Stimulated activated memory B cell treated with anti-CD40 and anti-IgM and Interleukin-4, amounts not matched to agents 10 μg/mL and 1 μg/mL and 100 μg/mL, for 72 hours (primary cell): ENCODE results near the gene SPC24.
"Not testable (repeated sequence)": the region's sequence is repeated elsewhere in the genome, so short reads cannot be mapped to it uniquely, and the experiment has no call there.

ENCODE experiments used
- ATAC-seq: fragments of 150-1000 bp; cut with Tn5 transposase; 2 replicates; pipeline ENCODE4 v1.10.0; 2021
- H3K27ac Mint-ChIP-seq: one replicate; pipeline ENCODE4 v1.8.0; 2022; ENCODE audit warnings: mild to moderate bottlenecking, mixed read lengths
- H3K27me3 Mint-ChIP-seq: one replicate; pipeline ENCODE4 v1.8.0; 2022; ENCODE audit warnings: mixed read lengths
- H3K36me3 Mint-ChIP-seq: one replicate; pipeline ENCODE4 v1.8.0; 2022; ENCODE audit warnings: mixed read lengths
- H3K4me1 Mint-ChIP-seq: one replicate; pipeline ENCODE4 v1.8.0; 2022; ENCODE audit warnings: mixed read lengths
- H3K4me3 Mint-ChIP-seq: one replicate; pipeline ENCODE4 v1.8.0; 2022; ENCODE audit warnings: mild to moderate bottlenecking, moderate library complexity, mixed read lengths
- H3K9me3 Mint-ChIP-seq: one replicate; pipeline ENCODE4 v1.8.0; 2022; ENCODE audit warnings: mixed read lengths

Gene SPC24

DNA sequence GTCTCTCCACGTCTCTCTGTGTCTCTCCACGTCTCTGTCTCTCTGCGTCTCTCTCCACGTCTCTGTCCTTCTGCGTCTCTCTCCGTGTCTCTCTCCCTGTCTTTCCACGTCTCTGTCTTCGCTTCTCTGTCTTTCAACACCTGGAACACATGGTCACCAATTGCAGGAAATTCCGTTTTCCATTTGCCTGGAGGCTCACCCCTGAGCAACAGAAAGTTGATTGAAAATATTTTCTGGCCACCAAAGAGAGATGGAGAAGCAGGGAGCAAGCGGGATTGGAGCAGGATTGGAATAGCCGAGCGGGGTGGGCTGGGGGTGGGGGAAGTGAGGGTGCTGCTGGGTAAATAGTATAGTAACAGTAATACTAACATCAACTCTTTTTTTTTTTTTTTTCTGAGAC, 40.1 kb upstream of the SPC24 start:
- Mint-ChIP-seq H3K4me1 (peaks cover 11% of the 10 kb centered on the region), H3K36me3 (no peaks in the 10 kb centered on the region), H3K27me3 (peaks cover 35% of the 10 kb centered on the region), H3K27ac (no peak overlapping the region), H3K4me3 (no peak overlapping the region), H3K9me3 (no peaks in the 10 kb centered on the region)
- ATAC-seq = no peak

GRCh38 chr19:11194656-11195558, 39.3 kb upstream of the SPC24 start:
- no peaks in the 10 kb centered on the region for H3K9me3 Mint-ChIP-seq
- peaks cover 40% of the 10 kb centered on the region for H3K27me3 Mint-ChIP-seq
- H3K4me1 Mint-ChIP-seq = peaks cover 11% of the 10 kb centered on the region
- no peaks in the 10 kb centered on the region for H3K36me3 Mint-ChIP-seq
- H3K4me3 Mint-ChIP-seq = no peak overlapping the region
- H3K27ac Mint-ChIP-seq = no peak overlapping the region
- ATAC-seq = no peak

DNA sequence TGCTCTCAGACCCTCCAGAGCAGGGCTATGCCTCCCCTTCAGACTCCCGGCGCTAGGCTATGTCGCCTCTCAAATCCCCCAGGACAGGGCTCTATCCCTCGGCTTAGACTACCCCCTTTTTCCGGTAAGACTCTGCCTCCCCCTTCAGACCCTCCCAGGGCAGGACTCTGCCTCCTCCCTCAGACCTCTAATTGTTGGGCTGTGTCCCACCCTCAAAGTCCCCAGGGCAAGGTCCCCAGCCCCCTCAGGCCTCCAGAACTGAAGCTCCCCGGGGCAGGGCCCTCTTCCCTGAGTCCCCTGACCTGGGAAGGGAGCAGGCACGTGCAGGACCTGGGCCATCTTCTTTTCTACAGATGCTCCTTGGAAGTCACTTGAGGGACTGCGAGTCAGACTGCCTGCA, 38.6 kb upstream of the SPC24 start:
- Mint-ChIP-seq H3K27ac (no peak overlapping the region), H3K27me3 (peaks cover 44% of the 10 kb centered on the region), H3K4me1 (peaks cover 11% of the 10 kb centered on the region), H3K36me3 (no peaks in the 10 kb centered on the region), H3K4me3 (no peak overlapping the region), H3K9me3 (no peaks in the 10 kb centered on the region)
- ATAC-seq = no peak

- Mint-ChIP-seq H3K27me3 (peaks cover 44% of the 10 kb centered on the region), H3K27ac (no peak overlapping the region), H3K36me3 (no peaks in the 10 kb centered on the region), H3K4me1 (peaks cover 11% of the 10 kb centered on the region), H3K9me3 (no peaks in the 10 kb centered on the region), H3K4me3 (no peak overlapping the region)
- no peak for ATAC-seq
Measured at GRCh38 chr19:11192957-11193939, 37.7 kb upstream of the SPC24 start.

DNA sequence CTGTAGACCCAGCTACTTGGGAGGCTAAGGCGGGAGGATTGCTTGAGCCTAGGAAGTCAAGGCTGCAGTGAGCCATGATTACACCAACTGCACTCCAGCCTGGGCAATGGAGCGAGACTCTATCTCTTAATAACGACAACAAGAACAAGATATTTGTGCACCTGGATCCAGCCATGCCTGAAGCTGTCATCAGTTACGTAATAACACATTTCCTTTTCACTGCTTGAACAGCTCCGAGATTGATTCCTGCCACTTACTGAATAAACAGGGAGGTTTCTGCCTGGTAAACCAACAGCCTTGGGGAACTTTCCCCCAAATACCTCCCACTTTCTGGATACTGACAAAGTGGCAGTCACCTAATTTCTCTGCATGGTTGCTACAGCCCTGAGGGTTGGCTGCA, 36.4 kb upstream of the SPC24 start:
- H3K4me3 Mint-ChIP-seq = no peak overlapping the region
- H3K27me3 Mint-ChIP-seq = peaks cover 55% of the 10 kb centered on the region
- no peak for ATAC-seq
- peaks cover 8% of the 10 kb centered on the region for H3K4me1 Mint-ChIP-seq
- H3K9me3 Mint-ChIP-seq = no peaks in the 10 kb centered on the region
- no peaks in the 10 kb centered on the region for H3K36me3 Mint-ChIP-seq
- H3K27ac Mint-ChIP-seq = no peak overlapping the region

GRCh38 chr19:11191273-11191755, 35.7 kb upstream of the SPC24 start:
- H3K27ac Mint-ChIP-seq = no peak overlapping the region
- H3K9me3 Mint-ChIP-seq = no peaks in the 10 kb centered on the region
- no peak for ATAC-seq
- H3K4me3 Mint-ChIP-seq = no peak overlapping the region
- peaks cover 55% of the 10 kb centered on the region for H3K27me3 Mint-ChIP-seq
- H3K4me1 Mint-ChIP-seq = peaks cover 1% of the 10 kb centered on the region
- H3K36me3 Mint-ChIP-seq = no peaks in the 10 kb centered on the region

- H3K9me3 Mint-ChIP-seq = no peaks in the 10 kb centered on the region
- H3K4me3 Mint-ChIP-seq = no peak overlapping the region
- H3K27me3 Mint-ChIP-seq = peaks cover 55% of the 10 kb centered on the region
- H3K36me3 Mint-ChIP-seq = no peaks in the 10 kb centered on the region
- H3K27ac Mint-ChIP-seq = no peak overlapping the region
- H3K4me1 Mint-ChIP-seq = no peaks in the 10 kb centered on the region
- ATAC-seq = no peak
Measured at GRCh38 chr19:11190501-11190900, 34.9 kb upstream of the SPC24 start.

DNA sequence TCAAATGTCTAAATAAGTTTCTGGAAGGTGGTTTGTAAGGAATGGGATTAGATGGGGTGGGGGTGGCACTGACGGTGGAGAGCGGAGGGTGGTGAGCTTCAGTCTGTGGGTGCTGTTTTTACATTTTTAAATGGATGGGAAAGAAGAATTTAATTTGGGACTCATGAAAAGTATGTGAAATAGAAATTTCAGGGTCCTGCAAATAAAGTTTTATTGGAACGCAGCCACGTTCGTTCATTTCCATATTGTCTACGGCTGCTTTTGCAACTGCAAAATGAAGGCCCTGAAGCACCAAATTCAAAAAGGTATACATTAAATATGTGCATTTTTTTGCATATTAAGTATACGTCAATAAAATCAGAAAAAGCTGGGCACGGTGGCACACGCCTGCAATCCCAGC, 31.9 kb upstream of the SPC24 start:
- H3K9me3 Mint-ChIP-seq = no peaks in the 10 kb centered on the region
- H3K36me3 Mint-ChIP-seq = no peaks in the 10 kb centered on the region
- H3K4me3 Mint-ChIP-seq = no peak overlapping the region
- H3K27ac Mint-ChIP-seq = no peak overlapping the region
- H3K27me3 Mint-ChIP-seq = peaks cover 57% of the 10 kb centered on the region
- no peak for ATAC-seq
- no peaks in the 10 kb centered on the region for H3K4me1 Mint-ChIP-seq

GRCh38 chr19:11182994-11183393, 27.4 kb upstream of the SPC24 start:
- no peak overlapping the region for H3K27ac Mint-ChIP-seq
- peaks cover 65% of the 10 kb centered on the region for H3K27me3 Mint-ChIP-seq
- ATAC-seq = no peak
- no peaks in the 10 kb centered on the region for H3K36me3 Mint-ChIP-seq
- H3K4me1 Mint-ChIP-seq = peaks cover 23% of the 10 kb centered on the region
- H3K4me3 Mint-ChIP-seq = no peak overlapping the region
- no peaks in the 10 kb centered on the region for H3K9me3 Mint-ChIP-seq

DNA sequence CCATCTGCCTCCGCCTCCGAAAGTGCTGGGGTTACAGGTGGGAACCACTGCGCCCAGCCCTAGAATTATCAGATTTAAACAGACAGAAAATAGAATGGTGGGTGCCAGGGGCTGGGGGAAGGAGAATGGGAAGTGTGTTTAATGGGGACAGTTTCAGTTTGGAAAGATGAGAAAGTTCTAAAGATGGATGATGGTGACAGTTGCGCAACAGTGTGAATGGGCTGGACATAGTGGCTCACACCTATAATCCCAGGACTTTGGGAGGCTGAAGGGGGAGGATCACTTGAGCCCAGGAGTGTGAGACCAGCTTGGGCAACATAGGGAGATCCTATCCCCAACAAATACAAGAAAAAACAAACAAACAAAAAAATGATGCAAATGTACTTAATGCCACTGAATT, 25.9 kb upstream of the SPC24 start:
- no peak overlapping the region for H3K27ac Mint-ChIP-seq
- H3K27me3 Mint-ChIP-seq = peaks cover 57% of the 10 kb centered on the region
- H3K4me3 Mint-ChIP-seq = no peak overlapping the region
- no peak for ATAC-seq
- H3K4me1 Mint-ChIP-seq = peaks cover 23% of the 10 kb centered on the region
- H3K36me3 Mint-ChIP-seq = no peaks in the 10 kb centered on the region
- H3K9me3 Mint-ChIP-seq = no peaks in the 10 kb centered on the region

DNA sequence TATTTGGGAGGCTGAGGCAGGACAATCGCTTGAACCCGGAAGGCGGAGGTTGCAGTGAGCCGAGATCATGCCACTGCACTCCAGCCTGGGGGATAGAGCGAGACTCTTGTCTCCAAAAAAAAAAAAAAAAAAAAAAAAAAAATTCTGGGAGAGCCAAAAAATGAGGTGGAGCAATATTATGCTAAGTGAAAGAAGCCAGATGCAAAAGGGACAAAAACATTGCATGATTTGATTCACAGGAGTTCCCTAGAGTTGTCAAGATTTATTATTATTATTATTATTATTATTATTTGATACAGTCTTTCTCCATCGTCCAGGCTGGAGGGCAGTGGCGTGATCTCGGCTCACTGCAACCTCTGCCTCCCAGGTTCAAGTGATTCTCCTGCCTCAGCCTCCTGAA, 25.4 kb upstream of the SPC24 start:
- not testable (repeated sequence) for H3K9me3 Mint-ChIP-seq, ATAC-seq, H3K4me3 Mint-ChIP-seq, H3K36me3 Mint-ChIP-seq, H3K27ac Mint-ChIP-seq
- Mint-ChIP-seq H3K4me1 (peaks cover 23% of the 10 kb centered on the region), H3K27me3 (peaks cover 56% of the 10 kb centered on the region)

- Mint-ChIP-seq H3K4me3 (peak overlapping the region; percentile 63), H3K9me3 (no peaks in the 10 kb centered on the region), H3K4me1 (peaks cover 23% of the 10 kb centered on the region), H3K27me3 (peaks cover 56% of the 10 kb centered on the region), H3K36me3 (no peaks in the 10 kb centered on the region), H3K27ac (peak overlapping the region; percentile 27)
- no peak for ATAC-seq
Measured at GRCh38 chr19:11180346-11180745, 24.8 kb upstream of the SPC24 start.

- Mint-ChIP-seq H3K9me3 (no peaks in the 10 kb centered on the region), H3K27me3 (peaks cover 59% of the 10 kb centered on the region), H3K27ac (peak overlapping the region; percentile 27), H3K4me3 (peak overlapping the region; percentile 63), H3K4me1 (peaks cover 23% of the 10 kb centered on the region), H3K36me3 (no peaks in the 10 kb centered on the region)
- ATAC-seq = peak; percentile 88
Measured at GRCh38 chr19:11179716-11180297, 24.2 kb upstream of the SPC24 start.

- ATAC-seq, H3K27ac Mint-ChIP-seq, H3K36me3 Mint-ChIP-seq, H3K9me3 Mint-ChIP-seq: not testable (repeated sequence)
- peak overlapping the region; percentile 63 for H3K4me3 Mint-ChIP-seq
- H3K27me3 Mint-ChIP-seq = peaks cover 54% of the 10 kb centered on the region
- H3K4me1 Mint-ChIP-seq = peaks cover 23% of the 10 kb centered on the region
Measured at GRCh38 chr19:11179145-11179465, 23.5 kb upstream of the SPC24 start.

GRCh38 chr19:11177592-11177991, 22.0 kb upstream of the SPC24 start:
- H3K9me3 Mint-ChIP-seq = no peaks in the 10 kb centered on the region
- H3K27ac Mint-ChIP-seq = no peak overlapping the region
- no peak overlapping the region for H3K4me3 Mint-ChIP-seq
- H3K36me3 Mint-ChIP-seq = no peaks in the 10 kb centered on the region
- ATAC-seq = no peak
- H3K27me3 Mint-ChIP-seq = peaks cover 39% of the 10 kb centered on the region
- peaks cover 23% of the 10 kb centered on the region for H3K4me1 Mint-ChIP-seq
